Stimulated activated CD8-positive, alpha-beta memory T cell treated with anti-CD3 and anti-CD28 coated beads, Interleukin-4, amount 100 ng/mL, for 1 hour (primary cell): ENCODE results near the gene PRR27.
"Not testable (repeated sequence)": the region's sequence is repeated elsewhere in the genome, so short reads cannot be mapped to it uniquely, and the experiment has no call there.

Source experiments
- DNase-seq, 2 donors: peaks; one replicate each; pipeline ENCODE4 v3.0.0-alpha.2; 2020; ENCODE audit warnings: low read depth in 2 of 2, low spot score in 1 of 2

PRR27 gene

DNA sequence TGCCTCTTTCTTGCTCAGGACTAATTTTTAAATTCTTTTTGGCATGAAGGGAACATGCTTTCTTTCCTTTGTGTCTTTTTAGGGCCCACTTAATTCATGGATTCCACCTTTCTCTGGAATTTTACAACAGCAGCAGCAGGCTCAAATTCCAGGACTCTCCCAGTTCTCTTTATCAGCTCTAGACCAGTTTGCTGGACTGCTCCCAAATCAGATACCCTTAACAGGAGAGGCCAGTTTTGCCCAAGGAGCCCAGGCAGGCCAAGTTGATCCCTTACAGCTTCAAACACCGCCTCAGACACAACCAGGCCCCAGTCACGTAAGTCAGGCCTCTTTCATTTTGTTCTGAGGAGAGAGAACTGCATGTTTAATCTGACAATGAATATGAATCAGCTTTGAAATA lies 43.8 kb downstream of the PRR27 start:
- DNase-seq: no peak

DNA sequence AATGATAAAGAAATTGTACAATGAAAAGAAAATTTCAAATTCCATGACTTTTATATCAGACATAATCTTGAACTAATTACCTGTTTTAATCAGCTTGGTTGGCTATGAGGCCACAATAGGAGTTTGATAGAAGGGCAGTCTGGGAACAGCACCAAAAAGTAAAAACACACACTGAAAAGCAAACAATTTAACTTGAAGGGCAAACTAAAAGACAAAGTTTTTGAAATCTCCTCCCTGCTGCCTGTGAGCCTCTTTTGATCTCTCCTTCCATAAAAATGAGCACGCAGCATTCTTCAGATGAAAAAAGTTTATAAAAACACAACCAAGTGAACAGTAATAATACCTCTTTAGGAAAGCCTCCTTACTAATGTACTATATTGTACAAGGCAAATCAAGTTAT lies 49.6 kb downstream of the PRR27 start:
- no peak for DNase-seq

DNA sequence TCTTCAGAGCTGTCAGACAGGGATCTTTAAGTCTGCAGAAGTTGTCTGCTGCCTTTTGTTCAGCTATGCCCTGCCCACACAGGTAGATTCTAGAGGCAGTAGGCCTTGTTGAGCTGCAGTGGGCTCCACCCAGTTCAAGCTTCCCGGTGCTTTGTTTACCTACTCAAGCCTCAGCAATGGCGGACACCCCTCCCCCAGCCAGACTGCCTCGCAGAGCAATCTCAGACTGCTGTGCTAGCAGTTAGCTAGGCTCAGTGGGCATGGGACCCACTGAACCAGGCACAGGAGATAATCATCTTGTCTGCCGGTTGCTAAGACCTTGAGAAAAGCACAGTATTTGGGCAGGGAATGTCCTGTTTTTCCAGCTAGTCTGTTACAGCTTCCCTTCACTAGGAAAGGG lies 58.7 kb downstream of the PRR27 start:
- DNase-seq: not testable (repeated sequence)
